ENCODE data around the gene KIF21B.

Gene KIF21B

GRCh38 chr1:201059401-201059800 lies 35.9 kb upstream of the KIF21B start:
- no peak for TF ChIP-seq CTCF (IDR thresholded peaks at IDR 0.05)

- TF ChIP-seq CTCF (IDR thresholded peaks at IDR 0.05): no peak
Observed at GRCh38 chr1:201054091-201054543, 30.6 kb upstream of the KIF21B start.

GRCh38 chr1:201053155-201053860 lies 29.8 kb upstream of the KIF21B start:
- TF ChIP-seq CTCF (IDR thresholded peaks at IDR 0.05): no peak

GRCh38 chr1:201051399-201051798 lies 27.9 kb upstream of the KIF21B start:
- no peak for TF ChIP-seq CTCF (IDR thresholded peaks at IDR 0.05)

GRCh38 chr1:201050515-201051277 lies 27.2 kb upstream of the KIF21B start:
- no peak for TF ChIP-seq CTCF (IDR thresholded peaks at IDR 0.05)

GRCh38 chr1:201049248-201049831 lies 25.8 kb upstream of the KIF21B start:
- TF ChIP-seq CTCF (IDR thresholded peaks at IDR 0.05): no peak

GRCh38 chr1:201048521-201048920 lies 25.0 kb upstream of the KIF21B start:
- TF ChIP-seq CTCF (IDR thresholded peaks at IDR 0.05): no peak
